ENCODE data around the gene NUBP1. TPM values are rescaled to one million over a fixed set of nuclear protein-coding genes. Genes with fewer than 3 reads are reported as not detected.
"Not testable (repeated sequence)": the region's sequence is repeated elsewhere in the genome, so short reads cannot be mapped to it uniquely, and the experiment has no call there.

Gene NUBP1
- 38.2 TPM for polyA plus RNA-seq (2012; ENCODE audit: insufficient read depth, insufficient read length)

- peak; percentile 95 for DNase-seq (ENCODE audit: low read depth, low spot score)
- peak within 1 kb of the TSS; percentile 69 for H3K4me3 ChIP-seq (ENCODE audit: low read length)
These were observed at the start of gene NUBP1 for GRCh38 chr16:10743610-10744369. TSS of gene NUBP1 (plus strand) at chr16:10743842. CDS start at chr16:10743864, 22 bp downstream.

- no peak overlapping the region for H3K4me3 ChIP-seq (ENCODE audit: low read length)
- no peak for DNase-seq (ENCODE audit: low read depth, low spot score)
These were observed 49.8 kb upstream of the NUBP1 start for GRCh38 chr16:10693889-10694288.

- DNase-seq (ENCODE audit: low read depth, low spot score) = no peak
These were observed 49.3 kb upstream of the NUBP1 start for GRCh38 chr16:10694306-10694705.

DNA sequence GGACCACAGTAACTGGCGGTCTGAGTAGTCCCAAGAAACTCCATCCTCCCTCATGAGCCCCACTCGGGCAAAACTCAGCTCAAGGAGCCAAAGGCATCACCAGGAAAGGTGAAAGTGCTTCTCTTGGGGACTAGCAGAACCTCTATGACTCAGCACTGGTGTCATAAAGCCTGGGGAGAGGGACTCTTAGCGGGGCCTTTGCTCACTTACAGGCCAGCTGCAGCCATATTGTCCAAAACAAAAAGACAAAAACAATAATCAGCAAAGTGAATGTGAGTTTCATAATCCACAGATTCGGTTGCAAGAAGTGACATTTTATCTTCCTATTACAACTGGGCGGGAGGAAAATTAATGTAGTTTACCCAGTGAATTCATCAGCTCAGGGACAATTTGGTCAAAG, 48.8 kb upstream of the NUBP1 start, which contains the start of gene TEKT5:
Gene TEKT5, minus strand, starts transcription at position 101 of the 400 bp plus-strand sequence. Its CDS starts 57 bp downstream, at position 44.
- no peak for DNase-seq (ENCODE audit: low read depth, low spot score)
- H3K4me3 ChIP-seq (ENCODE audit: low read length) = no peak within 1 kb of the TSS

More at GRCh38 chr16:10694306-10694705, 49.3 kb upstream of the NUBP1 start:
- H3K4me3 ChIP-seq (ENCODE audit: low read length) = no peak overlapping the region

- H3K4me3 ChIP-seq (ENCODE audit: low read length) = no peak overlapping the region
These were observed 43.9 kb upstream of the NUBP1 start for GRCh38 chr16:10699756-10700155.

GRCh38 chr16:10708969-10709368, 34.7 kb upstream of the NUBP1 start:
- no peak for DNase-seq (ENCODE audit: low read depth, low spot score)

More at GRCh38 chr16:10699756-10700155, 43.9 kb upstream of the NUBP1 start:
- DNase-seq (ENCODE audit: low read depth, low spot score) = no peak

DNA sequence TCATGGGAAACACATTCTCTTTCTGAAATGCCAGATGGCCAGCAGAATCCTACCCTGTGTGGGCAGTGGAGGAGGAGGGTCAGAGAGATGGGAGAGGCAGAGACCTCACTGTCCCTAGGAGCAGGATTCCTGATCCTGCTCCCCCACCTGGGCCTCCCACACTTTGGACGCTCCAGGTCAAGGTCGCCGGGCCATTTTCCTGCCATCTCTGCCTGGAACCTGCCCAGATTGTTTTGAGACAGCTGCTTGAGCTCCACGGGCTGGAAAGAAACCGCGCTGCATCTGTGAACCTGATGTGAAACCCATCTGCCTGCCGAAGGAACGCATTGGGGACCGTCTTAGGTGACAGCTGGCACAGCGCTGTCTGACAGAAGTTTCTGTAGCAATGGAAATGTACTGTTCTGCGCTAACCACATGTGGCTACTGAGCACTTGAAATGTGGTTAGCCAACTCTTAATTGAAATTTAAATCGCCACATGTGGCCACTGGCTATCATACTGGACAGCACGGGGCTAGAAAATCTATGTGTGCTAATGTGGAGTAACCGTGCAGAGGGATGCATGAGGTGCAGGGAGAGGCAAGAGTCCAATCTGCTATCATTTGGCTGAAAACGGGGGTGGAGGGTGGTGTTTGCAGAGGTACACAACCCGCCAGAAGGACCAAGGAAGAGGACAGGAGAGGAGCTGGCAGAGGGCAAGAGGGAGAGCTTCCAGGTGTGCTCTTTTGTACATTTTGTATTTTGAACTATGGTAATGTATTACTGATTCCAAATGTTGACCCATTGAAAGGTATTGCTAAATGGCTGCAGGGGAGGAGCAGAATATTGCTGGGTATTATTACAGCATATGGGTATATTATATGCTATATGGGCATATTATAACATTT, 15.4 kb upstream of the NUBP1 start:
- DNase-seq (ENCODE audit: low read depth, low spot score) = no peak
- H3K4me3 ChIP-seq (ENCODE audit: low read length) = no peak overlapping the region

More at GRCh38 chr16:10708969-10709368, 34.7 kb upstream of the NUBP1 start:
- H3K4me3 ChIP-seq (ENCODE audit: low read length) = no peak overlapping the region

DNA sequence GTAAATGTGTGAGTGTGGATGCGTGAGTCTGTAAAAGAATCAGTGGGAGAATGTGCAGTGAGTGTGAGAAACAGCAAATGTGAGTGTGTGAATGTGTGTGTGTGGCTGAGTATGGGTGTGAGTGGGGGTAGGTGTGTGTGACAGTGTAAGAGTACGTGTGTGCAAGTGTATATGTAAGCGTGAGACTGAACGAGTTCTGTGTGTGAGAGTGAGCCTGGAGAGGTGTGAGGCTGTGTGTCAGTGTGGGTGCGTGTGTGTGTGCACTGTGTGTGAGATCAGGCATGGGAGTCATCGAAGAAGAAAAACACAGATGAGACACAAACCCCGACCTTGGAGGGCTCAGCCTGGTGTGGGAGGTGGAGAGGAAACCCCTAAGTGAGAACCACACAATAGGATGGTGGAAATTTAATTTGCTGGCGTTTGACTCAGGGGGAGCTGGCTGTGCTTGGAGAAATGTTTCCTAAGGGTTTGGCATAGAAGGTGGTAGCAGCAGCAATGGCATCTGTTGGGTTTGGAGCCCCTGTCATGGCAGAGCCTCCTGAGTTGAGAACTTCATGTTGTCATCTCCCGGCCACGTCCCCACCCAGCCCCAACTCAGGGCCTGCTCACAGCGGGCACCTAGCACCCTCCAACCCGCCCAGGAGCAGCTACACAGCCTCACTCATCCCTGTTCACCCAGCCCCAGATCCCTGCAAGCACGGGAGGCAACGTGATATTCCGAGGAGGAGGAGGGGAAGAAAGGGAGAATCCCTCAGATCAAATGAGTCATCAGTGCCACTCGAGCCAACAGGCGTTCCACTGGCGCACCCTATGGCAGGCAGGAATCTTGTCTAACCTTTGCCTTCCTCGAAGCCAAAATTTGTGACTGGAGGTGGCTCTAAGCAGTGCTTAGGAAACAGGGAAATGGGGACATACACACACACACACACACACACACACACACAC, 14.3 kb upstream of the NUBP1 start:
- H3K4me3 ChIP-seq (ENCODE audit: low read length) = no peak overlapping the region
- no peak for DNase-seq (ENCODE audit: low read depth, low spot score)

DNA sequence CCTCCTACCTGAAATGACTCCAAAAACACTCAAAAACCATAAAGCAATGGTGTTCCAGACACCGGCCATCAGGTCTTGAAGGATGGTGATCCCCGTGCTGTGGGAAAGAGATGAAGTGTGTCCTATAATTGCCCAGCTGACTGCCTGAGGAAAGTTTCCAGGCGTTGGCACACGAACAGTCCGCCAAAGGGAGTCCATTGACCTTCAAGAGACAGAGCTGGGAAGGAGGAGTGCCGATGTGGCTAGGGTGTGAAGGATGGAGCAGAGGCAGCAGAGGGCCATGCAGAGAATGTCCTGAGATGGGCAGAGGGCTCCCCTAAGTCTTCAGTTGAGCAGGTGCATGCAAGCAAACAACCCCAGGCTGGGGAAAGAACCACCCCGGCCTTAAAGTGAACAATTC, 11.9 kb upstream of the NUBP1 start:
- no peak for DNase-seq (ENCODE audit: low read depth, low spot score)
- no peak overlapping the region for H3K4me3 ChIP-seq (ENCODE audit: low read length)

GRCh38 chr16:10737068-10737625, 6.5 kb upstream of the NUBP1 start:
- DNase-seq (ENCODE audit: low read depth, low spot score) = peak; percentile 69
- H3K4me3 ChIP-seq (ENCODE audit: low read length) = no peak overlapping the region; the same call in 1 of the 2 replicates

DNA sequence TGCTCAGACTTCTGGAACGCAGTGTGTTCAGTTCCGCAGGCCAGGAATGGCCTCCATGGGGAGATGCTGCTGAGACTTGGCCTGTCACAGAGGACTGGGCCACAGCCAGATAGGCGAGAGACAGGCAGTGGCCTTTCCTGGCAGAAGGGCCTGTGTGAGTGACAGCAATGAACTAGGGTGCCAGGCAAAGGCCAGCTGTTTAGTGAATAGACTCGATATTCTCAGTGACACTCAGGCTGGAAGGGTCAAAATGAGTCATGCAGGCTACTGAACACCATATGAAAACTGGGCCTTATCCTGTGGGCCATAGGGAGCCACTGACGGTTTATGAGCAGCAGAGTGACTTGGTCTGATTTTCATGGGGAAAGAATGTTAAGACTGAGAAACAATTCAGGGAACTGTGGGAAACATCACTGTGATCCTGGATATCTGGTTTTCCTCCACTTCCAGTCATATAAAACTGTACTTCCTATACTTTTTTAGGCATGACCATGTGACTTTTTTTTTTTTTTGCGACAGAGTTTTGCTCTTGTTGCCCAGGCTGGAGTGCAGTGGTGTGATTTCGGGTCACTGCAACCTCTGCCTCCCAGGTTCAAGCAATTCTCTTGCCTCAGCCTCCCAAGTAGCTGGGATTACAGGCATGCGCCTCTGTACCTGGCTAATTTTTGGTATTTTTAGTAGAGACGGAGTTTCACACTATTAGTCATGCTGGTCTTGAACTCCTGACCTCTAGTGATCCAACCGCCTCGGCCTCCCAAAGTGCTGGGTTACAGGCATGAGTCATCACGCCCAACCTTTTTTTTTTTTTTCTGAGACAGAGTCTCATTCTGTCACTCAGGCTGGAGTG, 5.2 kb upstream of the NUBP1 start:
- no peak overlapping the region for H3K4me3 ChIP-seq (ENCODE audit: low read length)
- DNase-seq (ENCODE audit: low read depth, low spot score) = no peak

- DNase-seq (ENCODE audit: low read depth, low spot score) = no peak
These were observed 3.4 kb upstream of the NUBP1 start for GRCh38 chr16:10740000-10740844.

GRCh38 chr16:10740845-10741208, 2.8 kb upstream of the NUBP1 start:
- no peak overlapping the region for H3K4me3 ChIP-seq (ENCODE audit: low read length)
- DNase-seq (ENCODE audit: low read depth, low spot score) = peak; percentile 16

More at GRCh38 chr16:10740000-10740844, 3.4 kb upstream of the NUBP1 start:
- no peak overlapping the region for H3K4me3 ChIP-seq (ENCODE audit: low read length)

DNA sequence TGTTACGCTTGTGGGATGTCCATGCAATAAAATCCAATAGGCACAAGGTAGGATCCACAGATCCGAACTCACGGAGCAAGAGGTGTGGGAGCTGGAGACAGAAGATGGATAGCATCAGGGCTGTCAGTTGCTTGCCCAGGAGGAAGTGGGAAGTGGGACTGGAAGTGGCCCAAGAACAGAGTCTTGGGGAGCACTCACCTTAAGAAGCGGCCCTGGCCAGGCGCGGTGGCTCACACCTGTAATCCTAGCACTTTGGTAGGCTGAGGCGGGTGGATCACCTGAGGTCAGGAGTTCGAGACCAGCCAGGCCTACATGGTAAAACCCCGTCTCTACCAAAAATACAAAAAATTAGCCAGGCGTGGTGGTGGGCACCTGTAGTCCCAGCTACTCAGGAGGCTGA, 2.4 kb upstream of the NUBP1 start:
- not testable (repeated sequence) for DNase-seq (ENCODE audit: low read depth, low spot score); H3K4me3 ChIP-seq (ENCODE audit: low read length)

- no peak for DNase-seq (ENCODE audit: low read depth, low spot score)
- no peak overlapping the region for H3K4me3 ChIP-seq (ENCODE audit: low read length)
These were observed 1.8 kb upstream of the NUBP1 start for GRCh38 chr16:10741844-10742243.

DNA sequence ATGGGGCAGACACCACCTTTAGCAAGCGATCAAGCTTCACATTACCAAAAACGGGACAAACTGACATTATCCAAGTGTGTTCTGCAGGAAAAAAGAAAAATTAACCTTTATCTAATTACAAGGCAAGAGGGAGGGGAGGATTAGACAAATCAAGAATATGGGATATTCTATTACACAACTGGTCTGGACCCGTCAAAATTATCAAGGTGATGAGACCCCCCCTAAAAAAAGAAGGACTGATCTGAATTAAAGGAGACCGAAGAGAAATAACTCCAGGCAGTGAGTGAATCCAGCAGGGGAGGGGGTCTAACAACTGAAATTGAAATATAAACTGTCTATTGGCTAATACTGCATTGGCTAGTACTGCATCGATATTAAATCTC, 424 bp upstream of the NUBP1 start:
- DNase-seq (ENCODE audit: low read depth, low spot score) = no peak
- H3K4me3 ChIP-seq (ENCODE audit: low read length) = peak overlapping the region; percentile 69

Data from Jurkat, Clone E6-1 (cell line).